GM12878 (cell line): ENCODE measurements around the gene KYAT1. TPM values are rescaled to one million over a fixed set of nuclear protein-coding genes. Genes with fewer than 3 reads are reported as not detected.

Experiments
- FOXM1 ChIP-seq: IDR thresholded peaks from 2 replicates; pipeline ENCODE4 v1.6.1; 2012; ENCODE audit warnings: low read depth, mild to moderate bottlenecking, inconsistent platforms, low read length, moderate library complexity
- HDAC6 ChIP-seq: fragments of 200-600 bp; sonication (generic); IDR thresholded peaks from one replicate; pipeline ENCODE4 v1.8.0; 2017; ENCODE audit warnings: antibody characterized with exemption; ENCODE audit not compliant: unreplicated experiment
- IKZF1 ChIP-seq: fragments of 450-650 bp; conservative IDR thresholded peaks from 2 replicates; pipeline ENCODE4 v1.6.1; 2017; ENCODE audit warnings: antibody characterized with exemption, mild to moderate bottlenecking
- JUND ChIP-seq: IDR thresholded peaks from 2 replicates; pipeline ENCODE4 v1.6.1; 2012; ENCODE audit warnings: low read depth, mild to moderate bottlenecking, low read length, improper control_type of control experiment, moderate library complexity
- PAX8 ChIP-seq: fragments of 450-650 bp; IDR thresholded peaks from 2 replicates; pipeline ENCODE4 v1.6.1; 2017; ENCODE audit warnings: mild to moderate bottlenecking, moderate library complexity
- RBBP5 ChIP-seq: fragments of 200-600 bp; sonication (generic); conservative IDR thresholded peaks from 2 replicates; pipeline ENCODE4 v1.6.1; 2016
- SMARCA5 ChIP-seq: fragments of 450-650 bp; IDR thresholded peaks from 2 replicates; pipeline ENCODE4 v1.6.1; 2017; ENCODE audit warnings: mild to moderate bottlenecking
- SREBF2 ChIP-seq: IDR thresholded peaks from 2 replicates; pipeline ENCODE4 v1.6.1; 2012; ENCODE audit warnings: mild to moderate bottlenecking, low read length
- STAT1 ChIP-seq: fragments of 450-650 bp; conservative IDR thresholded peaks from 2 replicates; pipeline ENCODE4 v1.6.1; 2014; ENCODE audit warnings: antibody characterized with exemption, mild to moderate bottlenecking
- ZNF384 ChIP-seq: IDR thresholded peaks from 2 replicates; pipeline ENCODE4 v1.6.1; 2012; ENCODE audit warnings: low read depth, mild to moderate bottlenecking, low read length, improper control_type of control experiment, borderline replicate concordance
- polyA plus RNA-seq, 11 experiments: library from polyadenylated mRNA; depleted of rRNA in 4 of 11; unstranded in 6 of 11; stranded (reverse) in 5 of 11; fragments of >200 nt; fragmentation: Nextera tagmentation in 4 of 11; fragmentation: Illumina TruSeq in 1 of 11; extraction: Ambion mirVana in 4 of 11; extraction: Trizol in 1 of 11; gene quantifications; 1 replicate in 1 of 11; 2 replicates in 10 of 11; pipeline versions ENCODE4 v1.2.1 to v1.2.3, GENCODE V29; 2011 to 2016; ENCODE audit warnings: inconsistent platforms in 2 of 11, missing spikeins in 2 of 11, low read depth in 1 of 11
- total RNA-seq, 4 experiments: library from RNA; depleted of rRNA in 3 of 4; stranded (reverse); fragments of >200 nt in 3 of 4; fragmentation: Illumina TruSeq in 1 of 4; extraction: Trizol in 1 of 4; gene quantifications; 2 replicates each; pipeline versions ENCODE4 v1.2.1 to v1.2.3, GENCODE V29; 2013 to 2021
- TF ChIP-seq, protein P1 (sequence below): fragments of 450-650 bp; IDR thresholded peaks from 2 replicates; pipeline ENCODE4 v1.6.1; 2017; ENCODE audit warnings: mild to moderate bottlenecking, low read depth, inconsistent platforms; ENCODE audit not compliant: poor library complexity, severe bottlenecking
- TF ChIP-seq, protein P2 (sequence below): IDR thresholded peaks from 2 replicates; pipeline ENCODE4 v1.6.1; 2012; ENCODE audit warnings: low read depth, low read length, improper control_type of control experiment
- TF ChIP-seq, protein P3 (sequence below): fragments of 450-650 bp; IDR thresholded peaks from 2 replicates; pipeline ENCODE4 v1.6.1; 2016; ENCODE audit warnings: mild to moderate bottlenecking, moderate library complexity, borderline replicate concordance
- TF ChIP-seq, protein P4 (sequence below): fragments of 450-650 bp; formaldehyde crosslinking; IDR thresholded peaks from 2 replicates; pipeline ENCODE4 v1.4.0; 2022; ENCODE audit warnings: mild to moderate bottlenecking, moderate library complexity
- TF ChIP-seq, protein P5 (sequence below): IDR thresholded peaks from 2 replicates; pipeline ENCODE4 v1.6.1; 2011; ENCODE audit warnings: low read depth, low read length, improper control_type of control experiment, borderline replicate concordance

KYAT1 gene
- total and polyA plus RNA-seq, 10 of the 15 experiments (the other 5 are each of a cell fraction or from before 2014, with no cell fraction given), result 5.8 to 15.7 (median 11.4) TPM

DNA sequence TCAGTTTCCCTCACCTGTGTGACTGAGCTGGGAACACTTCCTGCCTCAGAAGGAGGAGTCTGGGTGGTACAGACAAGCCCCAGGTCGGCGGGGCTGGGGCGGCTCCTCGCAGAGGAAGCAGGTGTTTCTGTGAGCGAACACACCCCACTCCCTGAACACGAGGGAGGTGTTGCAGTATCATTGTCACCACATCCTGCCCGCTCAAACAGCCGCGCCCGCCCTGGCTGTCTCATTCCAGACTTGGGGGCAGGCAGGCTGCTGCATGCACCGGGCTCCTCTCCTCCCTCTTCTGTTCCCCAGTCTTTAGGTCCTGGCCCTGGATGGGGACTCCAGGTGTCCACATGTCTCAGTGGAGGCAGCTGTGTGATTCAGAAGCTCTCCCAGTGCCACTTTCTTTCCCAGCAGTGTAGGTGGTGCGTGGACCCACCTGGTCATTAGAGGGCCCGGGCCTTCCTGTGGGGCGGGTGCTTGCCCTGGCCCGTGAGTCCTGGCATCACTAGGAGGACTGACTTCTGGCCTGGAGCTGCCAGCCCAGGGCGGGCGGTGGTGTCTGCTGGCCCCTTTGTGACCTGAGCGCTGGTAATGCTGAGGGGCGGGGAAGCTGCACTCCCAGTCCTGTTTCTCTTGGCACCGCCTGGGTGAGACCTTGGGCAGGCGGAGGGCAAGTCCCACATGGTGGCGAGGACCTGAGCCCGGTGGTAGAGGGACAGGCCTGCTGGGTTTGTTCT lies 20.8 kb upstream of the KYAT1 start (continued):
- TF ChIP-seq, protein P1, sequence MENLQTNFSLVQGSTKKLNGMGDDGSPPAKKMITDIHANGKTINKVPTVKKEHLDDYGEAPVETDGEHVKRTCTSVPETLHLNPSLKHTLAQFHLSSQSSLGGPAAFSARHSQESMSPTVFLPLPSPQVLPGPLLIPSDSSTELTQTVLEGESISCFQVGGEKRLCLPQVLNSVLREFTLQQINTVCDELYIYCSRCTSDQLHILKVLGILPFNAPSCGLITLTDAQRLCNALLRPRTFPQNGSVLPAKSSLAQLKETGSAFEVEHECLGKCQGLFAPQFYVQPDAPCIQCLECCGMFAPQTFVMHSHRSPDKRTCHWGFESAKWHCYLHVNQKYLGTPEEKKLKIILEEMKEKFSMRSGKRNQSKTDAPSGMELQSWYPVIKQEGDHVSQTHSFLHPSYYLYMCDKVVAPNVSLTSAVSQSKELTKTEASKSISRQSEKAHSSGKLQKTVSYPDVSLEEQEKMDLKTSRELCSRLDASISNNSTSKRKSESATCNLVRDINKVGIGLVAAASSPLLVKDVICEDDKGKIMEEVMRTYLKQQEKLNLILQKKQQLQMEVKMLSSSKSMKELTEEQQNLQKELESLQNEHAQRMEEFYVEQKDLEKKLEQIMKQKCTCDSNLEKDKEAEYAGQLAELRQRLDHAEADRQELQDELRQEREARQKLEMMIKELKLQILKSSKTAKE, result no peak
- TF ChIP-seq, protein P2, sequence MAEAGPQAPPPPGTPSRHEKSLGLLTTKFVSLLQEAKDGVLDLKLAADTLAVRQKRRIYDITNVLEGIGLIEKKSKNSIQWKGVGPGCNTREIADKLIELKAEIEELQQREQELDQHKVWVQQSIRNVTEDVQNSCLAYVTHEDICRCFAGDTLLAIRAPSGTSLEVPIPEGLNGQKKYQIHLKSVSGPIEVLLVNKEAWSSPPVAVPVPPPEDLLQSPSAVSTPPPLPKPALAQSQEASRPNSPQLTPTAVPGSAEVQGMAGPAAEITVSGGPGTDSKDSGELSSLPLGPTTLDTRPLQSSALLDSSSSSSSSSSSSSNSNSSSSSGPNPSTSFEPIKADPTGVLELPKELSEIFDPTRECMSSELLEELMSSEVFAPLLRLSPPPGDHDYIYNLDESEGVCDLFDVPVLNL, result no peak
- TF ChIP-seq PAX8, result no peak
- no peak for TF ChIP-seq STAT1
- TF ChIP-seq ZNF384, result no peak
- TF ChIP-seq SMARCA5, result no peak
- peak; percentile 43 for TF ChIP-seq IKZF1
- TF ChIP-seq FOXM1, result no peak
- TF ChIP-seq JUND, result no peak
- TF ChIP-seq, protein P3, sequence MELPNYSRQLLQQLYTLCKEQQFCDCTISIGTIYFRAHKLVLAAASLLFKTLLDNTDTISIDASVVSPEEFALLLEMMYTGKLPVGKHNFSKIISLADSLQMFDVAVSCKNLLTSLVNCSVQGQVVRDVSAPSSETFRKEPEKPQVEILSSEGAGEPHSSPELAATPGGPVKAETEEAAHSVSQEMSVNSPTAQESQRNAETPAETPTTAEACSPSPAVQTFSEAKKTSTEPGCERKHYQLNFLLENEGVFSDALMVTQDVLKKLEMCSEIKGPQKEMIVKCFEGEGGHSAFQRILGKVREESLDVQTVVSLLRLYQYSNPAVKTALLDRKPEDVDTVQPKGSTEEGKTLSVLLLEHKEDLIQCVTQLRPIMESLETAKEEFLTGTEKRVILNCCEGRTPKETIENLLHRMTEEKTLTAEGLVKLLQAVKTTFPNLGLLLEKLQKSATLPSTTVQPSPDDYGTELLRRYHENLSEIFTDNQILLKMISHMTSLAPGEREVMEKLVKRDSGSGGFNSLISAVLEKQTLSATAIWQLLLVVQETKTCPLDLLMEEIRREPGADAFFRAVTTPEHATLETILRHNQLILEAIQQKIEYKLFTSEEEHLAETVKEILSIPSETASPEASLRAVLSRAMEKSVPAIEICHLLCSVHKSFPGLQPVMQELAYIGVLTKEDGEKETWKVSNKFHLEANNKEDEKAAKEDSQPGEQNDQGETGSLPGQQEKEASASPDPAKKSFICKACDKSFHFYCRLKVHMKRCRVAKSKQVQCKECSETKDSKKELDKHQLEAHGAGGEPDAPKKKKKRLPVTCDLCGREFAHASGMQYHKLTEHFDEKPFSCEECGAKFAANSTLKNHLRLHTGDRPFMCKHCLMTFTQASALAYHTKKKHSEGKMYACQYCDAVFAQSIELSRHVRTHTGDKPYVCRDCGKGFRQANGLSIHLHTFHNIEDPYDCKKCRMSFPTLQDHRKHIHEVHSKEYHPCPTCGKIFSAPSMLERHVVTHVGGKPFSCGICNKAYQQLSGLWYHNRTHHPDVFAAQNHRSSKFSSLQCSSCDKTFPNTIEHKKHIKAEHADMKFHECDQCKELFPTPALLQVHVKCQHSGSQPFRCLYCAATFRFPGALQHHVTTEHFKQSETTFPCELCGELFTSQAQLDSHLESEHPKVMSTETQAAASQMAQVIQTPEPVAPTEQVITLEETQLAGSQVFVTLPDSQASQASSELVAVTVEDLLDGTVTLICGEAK, result no peak
- TF ChIP-seq, protein P4, sequence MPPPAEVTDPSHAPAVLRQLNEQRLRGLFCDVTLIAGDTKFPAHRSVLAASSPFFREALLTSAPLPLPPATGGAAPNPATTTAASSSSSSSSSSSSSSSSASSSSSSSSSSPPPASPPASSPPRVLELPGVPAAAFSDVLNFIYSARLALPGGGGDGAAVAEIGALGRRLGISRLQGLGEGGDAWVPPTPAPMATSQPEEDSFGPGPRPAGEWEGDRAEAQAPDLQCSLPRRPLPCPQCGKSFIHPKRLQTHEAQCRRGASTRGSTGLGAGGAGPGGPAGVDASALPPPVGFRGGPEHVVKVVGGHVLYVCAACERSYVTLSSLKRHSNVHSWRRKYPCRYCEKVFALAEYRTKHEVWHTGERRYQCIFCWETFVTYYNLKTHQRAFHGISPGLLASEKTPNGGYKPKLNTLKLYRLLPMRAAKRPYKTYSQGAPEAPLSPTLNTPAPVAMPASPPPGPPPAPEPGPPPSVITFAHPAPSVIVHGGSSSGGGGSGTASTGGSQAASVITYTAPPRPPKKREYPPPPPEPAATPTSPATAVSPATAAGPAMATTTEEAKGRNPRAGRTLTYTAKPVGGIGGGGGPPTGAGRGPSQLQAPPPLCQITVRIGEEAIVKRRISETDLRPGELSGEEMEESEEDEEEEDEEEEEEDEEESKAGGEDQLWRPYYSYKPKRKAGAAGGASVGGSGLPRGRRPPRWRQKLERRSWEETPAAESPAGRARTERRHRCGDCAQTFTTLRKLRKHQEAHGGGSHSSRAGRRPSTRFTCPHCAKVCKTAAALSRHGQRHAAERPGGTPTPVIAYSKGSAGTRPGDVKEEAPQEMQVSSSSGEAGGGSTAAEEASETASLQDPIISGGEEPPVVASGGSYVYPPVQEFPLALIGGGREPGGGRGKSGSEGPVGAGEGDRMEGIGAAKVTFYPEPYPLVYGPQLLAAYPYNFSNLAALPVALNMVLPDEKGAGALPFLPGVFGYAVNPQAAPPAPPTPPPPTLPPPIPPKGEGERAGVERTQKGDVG (CRISPR knock-in tag), result no peak
- no peak for TF ChIP-seq RBBP5
- no peak for TF ChIP-seq HDAC6
- TF ChIP-seq SREBF2, result no peak
- TF ChIP-seq, protein P5, sequence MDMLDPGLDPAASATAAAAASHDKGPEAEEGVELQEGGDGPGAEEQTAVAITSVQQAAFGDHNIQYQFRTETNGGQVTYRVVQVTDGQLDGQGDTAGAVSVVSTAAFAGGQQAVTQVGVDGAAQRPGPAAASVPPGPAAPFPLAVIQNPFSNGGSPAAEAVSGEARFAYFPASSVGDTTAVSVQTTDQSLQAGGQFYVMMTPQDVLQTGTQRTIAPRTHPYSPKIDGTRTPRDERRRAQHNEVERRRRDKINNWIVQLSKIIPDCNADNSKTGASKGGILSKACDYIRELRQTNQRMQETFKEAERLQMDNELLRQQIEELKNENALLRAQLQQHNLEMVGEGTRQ, result no peak
